Fibroblast of lung (primary cell): Measurements from ENCODE around the gene RPS21. TPM values are rescaled to one million over a fixed set of nuclear protein-coding genes. Genes with fewer than 3 reads are reported as not detected.

Experiments
- DNase-seq, 2 donors: peaks; one replicate each; pipeline versions ENCODE4 v3.0.0 to v3.0.0-alpha.2; 2010; ENCODE audit warnings: low read depth in 2 of 2
- H2AFZ ChIP-seq: 2 replicates; pipeline ENCODE4 v1.5.1; 2012; ENCODE audit warnings: low read length, control low read depth, inconsistent platforms
- H3K27ac ChIP-seq: 2 replicates; pipeline ENCODE4 v1.5.1; 2011; ENCODE audit warnings: low read length, control low read depth; ENCODE audit not compliant: insufficient read depth
- H3K27me3 ChIP-seq: 2 replicates; pipeline ENCODE4 v1.5.1; 2011; ENCODE audit warnings: mild to moderate bottlenecking, low read length; ENCODE audit not compliant: control insufficient read depth, insufficient read depth
- H3K36me3 ChIP-seq: 2 replicates; pipeline ENCODE4 v1.5.1; 2011; ENCODE audit warnings: low read length; ENCODE audit not compliant: control insufficient read depth, insufficient read depth
- H3K4me1 ChIP-seq: 2 replicates; pipeline ENCODE4 v1.5.1; 2011; ENCODE audit warnings: low read length; ENCODE audit not compliant: control insufficient read depth, insufficient read depth; ENCODE audit errors: extremely low read depth
- H3K4me2 ChIP-seq: 2 replicates; pipeline ENCODE4 v1.5.1; 2011; ENCODE audit warnings: low read length, control low read depth; ENCODE audit not compliant: insufficient read depth; ENCODE audit errors: extremely low read depth
- H3K4me3 ChIP-seq, 4 experiments: fragments of 200-600 bp in 1 of 4; sonication (generic) in 1 of 4; replicated peaks in 1 of 4; 2 replicates each; pipeline ENCODE4 v1.5.1; 2011 to 2016; ENCODE audit warnings: low read length in 4 of 4, low read depth in 3 of 4, mild to moderate bottlenecking in 3 of 4, control low read depth in 2 of 4, inconsistent platforms in 1 of 4, mixed read lengths in 1 of 4; ENCODE audit not compliant: insufficient read depth in 1 of 4; ENCODE audit errors: control extremely low read depth in 1 of 4
- H3K79me2 ChIP-seq: 2 replicates; pipeline ENCODE4 v1.5.1; 2012; ENCODE audit warnings: mild to moderate bottlenecking, low read length, inconsistent platforms; ENCODE audit not compliant: control insufficient read depth, insufficient read depth
- H3K9ac ChIP-seq: 2 replicates; pipeline ENCODE4 v1.5.1; 2011; ENCODE audit warnings: mild to moderate bottlenecking, low read length, control low read depth; ENCODE audit not compliant: insufficient read depth
- H3K9me3 ChIP-seq: 2 replicates; pipeline ENCODE4 v1.5.1; 2012; ENCODE audit warnings: low read depth, low read length; ENCODE audit not compliant: control insufficient read depth, insufficient read depth
- H4K20me1 ChIP-seq: 2 replicates; pipeline ENCODE4 v1.5.1; 2011; ENCODE audit warnings: low read length; ENCODE audit not compliant: control insufficient read depth, insufficient read depth; ENCODE audit errors: extremely low read depth
- EZH2 ChIP-seq: IDR thresholded peaks from 2 replicates; pipeline ENCODE4 v1.5.1; 2012; ENCODE audit warnings: low read length, control low read depth, mild to moderate bottlenecking; ENCODE audit errors: missing control alignments
- polyA plus RNA-seq, 2 donors: library from polyadenylated mRNA; depleted of rRNA in 1 of 2; stranded (reverse) in 1 of 2; unstranded in 1 of 2; fragments of >200 nt; gene quantifications; 2 replicates each; pipeline ENCODE4 v1.2.1, GENCODE V29; 2011 to 2012; ENCODE audit warnings: missing spikeins in 1 of 2
- total RNA-seq: library from RNA; depleted of rRNA; stranded (reverse); fragments of >200 nt; gene quantifications from 2 replicates; pipeline ENCODE4 v1.2.1, GENCODE V29; 2014
- TF ChIP-seq, protein P1 (sequence below), 2 donors: IDR thresholded peaks in 1 of 2; conservative IDR thresholded peaks in 1 of 2; 1 replicate in 1 of 2; 2 replicates in 1 of 2; pipeline ENCODE4 v1.5.1; 2011 to 2012; ENCODE audit warnings: low read length in 2 of 2, control low read depth in 1 of 2, inconsistent platforms in 1 of 2, low read depth in 1 of 2, mild to moderate bottlenecking in 1 of 2

RPS21 gene
- total and polyA plus RNA-seq, 2 donors (not counting 1 experiment from before 2014, with no cell fraction given): 867 to 2,081 TPM

DNA sequence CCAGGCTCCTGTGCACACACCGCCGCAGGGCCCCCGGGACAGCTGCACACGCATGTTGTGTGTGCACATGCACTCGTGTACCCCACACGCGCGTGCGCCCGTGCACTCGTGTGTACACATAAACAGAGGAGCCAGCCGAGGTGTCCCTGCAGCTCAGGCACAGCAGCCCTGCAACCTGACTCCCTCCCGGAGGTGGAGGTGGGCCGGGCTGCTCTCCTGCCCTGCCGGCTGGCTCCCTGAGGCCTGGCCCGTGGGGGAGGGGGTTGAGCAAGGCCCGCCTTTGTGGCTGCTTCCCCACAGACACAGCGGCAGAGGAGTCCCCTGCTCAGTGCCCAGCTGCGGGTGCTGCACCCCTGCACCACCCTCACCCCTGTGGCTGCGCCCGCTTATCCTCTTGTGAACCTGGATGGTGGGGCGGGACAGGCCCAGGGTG is 39.8 kb downstream of the RPS21 start:
- no peak overlapping the region for H3K27ac ChIP-seq
- no peak overlapping the region for H3K9ac ChIP-seq
- no peaks in the 10 kb centered on the region for H3K36me3 ChIP-seq
- no peaks in the 10 kb centered on the region for H4K20me1 ChIP-seq
- H3K9me3 ChIP-seq: no peaks in the 10 kb centered on the region
- H2AFZ ChIP-seq: no peak overlapping the region
- no peak overlapping the region for H3K4me3 ChIP-seq
- no peaks in the 10 kb centered on the region for H3K79me2 ChIP-seq
- no peaks in the 10 kb centered on the region for H3K4me1 ChIP-seq
- no peak overlapping the region for H3K4me2 ChIP-seq
- no peak for DNase-seq
- TF ChIP-seq, protein P1, sequence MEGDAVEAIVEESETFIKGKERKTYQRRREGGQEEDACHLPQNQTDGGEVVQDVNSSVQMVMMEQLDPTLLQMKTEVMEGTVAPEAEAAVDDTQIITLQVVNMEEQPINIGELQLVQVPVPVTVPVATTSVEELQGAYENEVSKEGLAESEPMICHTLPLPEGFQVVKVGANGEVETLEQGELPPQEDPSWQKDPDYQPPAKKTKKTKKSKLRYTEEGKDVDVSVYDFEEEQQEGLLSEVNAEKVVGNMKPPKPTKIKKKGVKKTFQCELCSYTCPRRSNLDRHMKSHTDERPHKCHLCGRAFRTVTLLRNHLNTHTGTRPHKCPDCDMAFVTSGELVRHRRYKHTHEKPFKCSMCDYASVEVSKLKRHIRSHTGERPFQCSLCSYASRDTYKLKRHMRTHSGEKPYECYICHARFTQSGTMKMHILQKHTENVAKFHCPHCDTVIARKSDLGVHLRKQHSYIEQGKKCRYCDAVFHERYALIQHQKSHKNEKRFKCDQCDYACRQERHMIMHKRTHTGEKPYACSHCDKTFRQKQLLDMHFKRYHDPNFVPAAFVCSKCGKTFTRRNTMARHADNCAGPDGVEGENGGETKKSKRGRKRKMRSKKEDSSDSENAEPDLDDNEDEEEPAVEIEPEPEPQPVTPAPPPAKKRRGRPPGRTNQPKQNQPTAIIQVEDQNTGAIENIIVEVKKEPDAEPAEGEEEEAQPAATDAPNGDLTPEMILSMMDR (conservative IDR thresholded peaks at IDR 0.05 in 1 of 2, IDR thresholded peaks at IDR 0.05 in 1 of 2; ENCODE audit: low read depth in 1 of 2, low read length in 2 of 2): no peak
- TF ChIP-seq EZH2: no peak
- H3K27me3 ChIP-seq: peaks cover 4% of the 10 kb centered on the region

DNA sequence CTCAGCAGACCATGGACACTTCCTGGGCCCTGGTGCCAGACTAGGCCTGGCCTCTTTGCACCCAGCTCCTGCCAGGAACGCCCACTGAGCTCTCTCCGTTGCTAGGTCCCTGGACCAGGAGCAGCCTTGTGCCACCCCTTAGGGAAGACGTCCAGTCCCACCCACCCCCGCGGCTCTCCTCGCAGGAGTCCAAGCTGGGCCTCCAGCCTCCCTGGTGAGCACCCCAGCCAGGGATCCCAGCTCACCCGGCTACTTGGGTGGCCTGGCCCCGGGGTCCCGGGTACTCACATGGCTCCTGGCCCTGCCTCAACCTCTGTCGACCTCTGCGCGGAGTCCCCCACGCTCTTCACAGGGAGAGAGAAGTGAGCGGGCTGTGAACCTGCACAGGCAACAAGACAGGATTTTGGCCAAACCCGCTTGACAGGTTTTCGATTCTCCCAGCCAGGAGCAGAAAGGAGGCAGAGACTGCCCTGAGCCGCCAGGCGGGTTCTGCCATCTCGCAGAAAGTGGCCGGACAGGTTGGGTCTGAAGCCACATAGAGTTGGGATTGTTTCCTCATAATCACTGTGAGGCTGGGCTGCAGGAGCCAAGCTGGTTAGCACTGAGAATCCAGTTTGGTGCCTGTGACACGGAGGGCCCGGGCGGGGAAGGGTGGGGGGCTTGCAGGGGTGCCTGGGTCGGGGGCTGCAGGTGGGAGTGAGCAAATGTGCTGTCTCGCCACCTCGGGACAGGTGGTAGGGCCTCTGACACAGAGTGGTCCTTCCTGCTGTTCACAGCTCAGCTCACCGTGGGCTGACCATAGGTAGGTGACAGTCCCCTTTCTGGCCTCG is 40.5 kb downstream of the RPS21 start, which contains the start of gene RBBP8NL:
RBBP8NL (minus strand) TSS at position 368 of the 830 bp plus-strand sequence. CDS start 7,892 bp downstream, outside the sequence.
- TF ChIP-seq, protein P1 (conservative IDR thresholded peaks at IDR 0.05 in 1 of 2, IDR thresholded peaks at IDR 0.05 in 1 of 2; ENCODE audit: low read depth in 1 of 2, low read length in 2 of 2): no peak
- no peak for TF ChIP-seq EZH2
- H3K9ac ChIP-seq: no peak within 1 kb of the TSS
- no peak within 1 kb of the TSS for H3K4me2 ChIP-seq
- no peak within 1 kb of the TSS for H3K4me3 ChIP-seq
- no peaks in the 10 kb centered on the region for H3K4me1 ChIP-seq
- H3K27ac ChIP-seq: no peak within 1 kb of the TSS
- H3K27me3 ChIP-seq: peaks cover 7% of the 10 kb centered on the region
- DNase-seq: no peak
- H3K79me2 ChIP-seq: no peaks in the 10 kb centered on the region
- H2AFZ ChIP-seq: no peak within 1 kb of the TSS
- H3K36me3 ChIP-seq: no peaks in the 10 kb centered on the region
- H3K9me3 ChIP-seq: no peaks in the 10 kb centered on the region
- H4K20me1 ChIP-seq: no peaks in the 10 kb centered on the region

DNA sequence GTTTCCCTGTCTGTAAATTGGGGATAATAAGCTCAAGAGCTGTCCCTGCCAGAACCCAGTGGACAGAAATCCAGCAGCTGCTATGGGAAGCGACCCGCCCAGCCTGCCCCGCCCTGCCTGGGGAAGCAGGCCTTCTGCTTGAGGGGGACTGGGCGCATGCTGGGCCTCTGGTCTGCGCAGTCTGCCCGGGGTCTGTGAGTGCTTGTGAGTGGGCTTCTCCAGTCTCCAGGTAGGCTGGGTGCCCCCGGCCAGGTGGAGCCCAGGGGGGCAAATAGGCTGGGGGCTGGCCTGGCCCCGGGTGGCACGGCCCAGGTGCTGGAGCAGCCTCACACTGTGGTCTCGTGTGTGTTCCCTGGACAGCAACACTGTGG is 41.1 kb downstream of the RPS21 start:
- H3K4me1 ChIP-seq: no peaks in the 10 kb centered on the region
- no peak for DNase-seq
- TF ChIP-seq EZH2: no peak
- TF ChIP-seq, protein P1 (conservative IDR thresholded peaks at IDR 0.05 in 1 of 2, IDR thresholded peaks at IDR 0.05 in 1 of 2; ENCODE audit: low read depth in 1 of 2, low read length in 2 of 2): no peak
- no peaks in the 10 kb centered on the region for H4K20me1 ChIP-seq
- no peak overlapping the region for H3K9ac ChIP-seq
- no peak overlapping the region for H2AFZ ChIP-seq
- H3K79me2 ChIP-seq: no peaks in the 10 kb centered on the region
- H3K27ac ChIP-seq: no peak overlapping the region
- peaks cover 8% of the 10 kb centered on the region for H3K27me3 ChIP-seq
- H3K4me2 ChIP-seq: no peak overlapping the region
- H3K9me3 ChIP-seq: no peaks in the 10 kb centered on the region
- H3K4me3 ChIP-seq: no peak overlapping the region
- H3K36me3 ChIP-seq: no peaks in the 10 kb centered on the region
